GM18508 (cell line): ENCODE measurements around the gene BMPR1B.

ENCODE experiments used
- ATAC-seq: cut with Tn5 transposase; IDR thresholded peaks from one replicate; pipeline ENCODE4 v1.9.1; 2021; ENCODE audit warnings: moderate number of reproducible peaks; ENCODE audit not compliant: insufficient read depth, unreplicated experiment

Gene BMPR1B

DNA sequence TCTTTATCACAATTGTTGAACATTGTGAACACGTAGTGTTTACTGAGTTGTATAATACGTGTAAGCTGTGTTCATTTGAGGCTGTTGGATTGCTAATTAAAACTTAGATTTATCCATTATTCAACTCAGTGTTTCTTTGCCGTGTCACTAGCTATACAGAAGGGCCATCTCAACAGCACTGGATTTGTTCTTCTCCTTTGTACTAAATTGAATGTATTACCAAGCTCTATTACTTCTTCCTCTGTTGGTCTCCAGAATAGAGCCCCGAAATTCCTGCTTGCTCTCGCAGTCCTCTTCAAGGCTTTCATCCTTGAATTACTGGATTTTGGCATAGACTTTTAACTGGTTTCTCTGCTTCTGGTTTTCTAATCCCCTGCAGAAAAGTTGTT lies 182.8 kb downstream of the BMPR1B start:
- ATAC-seq, result no peak

DNA sequence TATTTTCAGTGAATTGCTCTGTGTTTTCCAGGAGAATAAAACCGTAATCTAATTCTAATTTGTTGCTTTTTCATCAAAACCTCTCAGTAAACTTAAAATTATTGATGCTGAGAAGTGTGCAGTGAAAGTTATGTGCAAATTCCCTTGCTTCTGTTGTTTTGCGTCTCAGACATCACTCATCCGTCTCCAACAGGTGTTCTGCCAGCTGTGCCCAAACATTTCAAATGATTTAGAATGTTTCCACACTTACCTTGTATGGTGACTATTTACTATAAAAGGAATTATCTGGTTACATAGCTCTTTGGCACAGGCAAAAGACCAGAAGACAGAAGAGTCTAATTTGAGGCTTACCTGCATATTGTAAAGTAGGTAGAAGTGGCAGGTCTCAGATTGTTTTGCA lies 184.0 kb downstream of the BMPR1B start:
- ATAC-seq, result no peak

DNA sequence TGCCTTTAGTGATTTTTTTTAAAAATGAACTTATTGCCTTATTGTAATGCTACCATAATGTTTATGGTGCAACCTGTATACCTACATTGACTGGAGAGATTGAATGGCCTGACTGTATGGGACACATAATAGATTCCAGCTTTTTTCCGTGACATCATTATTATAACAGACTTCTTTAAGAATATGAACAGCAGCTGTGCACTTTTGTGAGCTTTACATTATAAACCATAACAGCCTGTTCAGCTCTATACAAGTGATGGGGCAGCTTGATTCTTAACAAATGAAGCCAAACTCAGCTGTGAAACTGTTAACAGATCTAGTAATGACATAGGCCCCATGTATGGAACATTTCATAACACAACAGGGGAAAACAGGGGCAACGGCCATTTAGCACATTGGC lies 187.0 kb downstream of the BMPR1B start:
- ATAC-seq, result no peak

DNA sequence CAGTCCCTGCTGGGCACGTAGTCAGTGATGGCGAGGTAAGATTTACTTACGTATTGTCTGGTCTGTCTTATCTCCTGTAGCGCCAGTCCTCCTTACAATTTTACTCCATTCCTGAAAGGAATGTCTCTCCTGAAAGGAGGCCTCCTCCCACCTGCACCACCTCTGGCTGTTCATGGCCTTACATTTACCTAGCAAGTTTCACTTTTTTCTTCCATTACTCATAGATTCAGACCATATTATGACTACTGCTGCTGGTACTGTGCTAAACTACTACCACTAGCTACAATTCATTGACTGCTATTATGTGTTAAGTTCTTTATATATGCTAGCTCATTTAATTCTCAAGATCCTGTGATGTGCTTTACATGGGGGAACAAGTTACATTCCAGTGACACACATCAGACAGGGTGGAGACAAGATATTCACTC lies 189.9 kb downstream of the BMPR1B start:
- no peak for ATAC-seq

DNA sequence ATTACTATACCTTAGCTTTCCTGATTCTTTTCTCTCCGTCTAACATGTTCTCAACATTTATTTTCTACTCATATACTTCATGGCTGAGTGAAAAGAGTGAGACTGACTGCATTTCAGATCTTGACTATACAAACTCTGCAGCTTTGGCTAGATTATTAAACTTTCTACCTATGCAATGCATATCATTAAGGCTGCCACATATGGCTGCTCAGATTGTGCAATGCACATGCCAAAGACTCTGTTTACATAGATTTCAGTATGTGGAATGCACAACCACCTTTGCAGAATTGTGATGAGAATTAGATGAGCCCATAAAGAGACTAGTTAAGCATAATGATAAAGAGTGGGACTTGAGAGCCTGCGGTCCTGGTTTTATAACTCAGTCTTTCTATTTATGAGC lies 196.5 kb downstream of the BMPR1B start:
- no peak for ATAC-seq

DNA sequence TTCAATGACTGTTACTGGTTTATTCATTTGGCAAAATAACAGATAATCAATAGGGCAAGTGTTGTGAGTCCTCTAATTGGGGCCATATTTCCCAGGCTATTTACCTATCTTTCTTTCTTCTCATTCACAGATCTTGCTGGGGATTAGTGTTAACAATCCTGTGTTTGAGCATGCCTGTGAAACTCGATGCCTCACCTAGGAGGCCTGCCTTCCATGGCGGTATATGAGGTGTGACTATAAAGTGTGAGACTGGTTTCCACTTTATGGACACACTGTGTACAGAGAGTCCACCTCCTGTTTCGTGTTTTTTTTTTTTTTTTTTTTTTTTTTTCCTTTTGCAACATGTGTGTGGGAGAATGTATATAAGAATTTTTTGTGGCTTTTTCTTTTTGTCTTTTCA lies 199.3 kb downstream of the BMPR1B start:
- no peak for ATAC-seq

DNA sequence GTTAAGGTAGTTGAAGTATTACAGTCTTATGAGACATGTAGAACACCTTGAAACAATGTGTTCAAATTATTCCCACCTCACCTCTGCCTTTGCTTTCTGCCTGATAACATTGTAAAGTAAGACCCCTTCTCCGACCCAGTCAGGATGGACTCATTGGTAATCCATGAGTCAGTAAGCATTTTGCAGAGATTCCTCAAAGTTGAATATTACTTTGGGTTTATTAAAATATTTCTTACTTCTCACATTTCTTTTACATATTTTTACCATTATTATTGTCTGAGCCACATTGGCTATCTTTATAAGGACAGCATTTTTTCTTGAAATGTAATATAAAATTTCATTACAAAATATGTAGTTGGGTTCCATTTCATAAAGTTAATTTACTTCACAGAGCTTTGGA lies 201.6 kb downstream of the BMPR1B start:
- ATAC-seq, result no peak

DNA sequence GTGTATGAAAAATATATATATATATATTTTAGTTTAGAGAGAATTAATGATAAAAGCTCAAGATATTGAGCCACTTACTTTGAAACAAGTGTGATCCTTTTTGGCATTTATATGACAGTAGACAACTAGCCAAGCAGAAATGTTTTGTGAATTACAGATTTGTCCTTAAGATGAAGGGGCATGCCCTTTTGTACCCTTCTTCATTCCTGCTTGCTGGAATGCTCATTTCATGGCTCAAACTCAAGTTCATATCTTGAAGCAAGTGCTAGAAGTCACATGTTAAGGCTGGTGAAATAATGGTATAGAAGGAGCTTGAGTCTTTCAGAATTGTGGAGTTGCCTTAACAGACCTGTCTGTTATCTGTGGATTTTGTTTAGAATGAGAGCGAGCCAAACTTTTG lies 203.0 kb downstream of the BMPR1B start:
- ATAC-seq, result no peak

DNA sequence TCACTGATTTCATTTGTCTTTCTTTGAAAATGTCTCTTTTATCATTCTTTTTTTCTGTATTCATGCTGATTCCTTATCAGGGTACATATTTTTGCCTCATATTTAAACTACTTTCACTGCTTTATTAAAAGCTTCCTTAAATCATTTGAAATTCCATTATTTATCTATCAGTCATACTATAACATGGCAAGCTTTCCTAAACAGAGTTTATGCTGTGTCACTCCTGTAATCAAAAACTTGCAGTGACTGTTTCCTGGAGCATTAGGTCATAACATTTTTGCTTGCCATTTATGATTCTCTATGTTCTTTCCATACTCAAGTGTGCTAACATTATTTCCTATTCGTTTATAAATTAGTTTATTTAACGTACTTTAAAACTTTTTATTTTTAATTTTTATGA lies 203.7 kb downstream of the BMPR1B start:
- ATAC-seq, result no peak

DNA sequence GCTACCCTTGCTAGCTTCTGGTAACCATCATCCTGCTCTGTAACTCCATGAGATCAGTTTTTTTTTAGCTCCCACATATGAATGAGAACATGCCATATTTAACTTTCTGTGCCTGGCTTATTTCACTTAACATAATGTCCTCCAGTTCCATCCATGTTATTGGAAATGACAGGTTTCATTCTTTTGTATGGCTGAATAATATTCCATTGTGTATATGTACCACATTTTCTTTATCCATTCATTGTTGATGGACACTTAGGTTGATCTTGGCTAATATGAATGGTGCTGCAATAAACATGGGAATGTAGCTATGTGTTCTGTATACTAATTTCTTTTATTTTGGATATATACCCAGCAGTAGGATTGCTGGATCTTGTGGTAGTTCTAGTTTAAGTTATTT lies 204.7 kb downstream of the BMPR1B start:
- ATAC-seq, result no peak

DNA sequence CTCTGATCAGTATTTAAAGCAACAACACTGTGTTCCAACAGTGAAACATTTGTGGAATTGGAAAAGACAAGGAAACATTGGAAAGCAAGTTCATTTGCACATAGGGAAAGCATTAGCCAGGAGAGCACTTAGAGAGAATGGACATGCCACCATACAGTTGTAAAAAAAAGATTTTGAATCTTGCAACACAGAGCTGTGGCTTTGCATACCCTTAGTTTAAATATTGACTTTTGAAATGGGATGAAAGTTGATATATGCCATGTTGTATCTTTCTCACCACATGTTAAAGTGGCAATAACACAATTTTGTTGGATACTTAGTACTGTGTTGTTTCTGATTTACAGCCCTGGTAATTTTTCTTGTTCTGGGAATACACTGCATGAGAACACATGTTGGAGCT lies 208.1 kb downstream of the BMPR1B start:
- ATAC-seq, result no peak

DNA sequence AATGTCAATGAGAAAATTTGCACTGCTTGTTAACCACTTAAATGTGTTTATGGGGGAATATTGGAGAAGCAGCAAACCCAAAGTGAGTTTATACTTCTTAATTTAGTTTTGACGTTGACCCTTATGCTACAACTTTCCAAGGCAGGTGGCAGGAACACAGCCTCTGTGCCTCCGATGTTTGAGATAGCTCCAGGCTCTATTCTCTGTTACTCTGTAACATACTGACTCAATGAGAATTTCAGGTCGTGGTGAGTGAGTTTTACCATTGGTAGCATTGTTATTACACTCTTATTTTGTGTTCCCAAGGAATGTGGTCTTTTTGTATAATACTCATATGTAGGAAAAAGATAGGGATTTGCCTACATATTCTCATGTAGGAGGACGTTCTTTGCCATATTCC lies 210.7 kb downstream of the BMPR1B start:
- ATAC-seq, result no peak

DNA sequence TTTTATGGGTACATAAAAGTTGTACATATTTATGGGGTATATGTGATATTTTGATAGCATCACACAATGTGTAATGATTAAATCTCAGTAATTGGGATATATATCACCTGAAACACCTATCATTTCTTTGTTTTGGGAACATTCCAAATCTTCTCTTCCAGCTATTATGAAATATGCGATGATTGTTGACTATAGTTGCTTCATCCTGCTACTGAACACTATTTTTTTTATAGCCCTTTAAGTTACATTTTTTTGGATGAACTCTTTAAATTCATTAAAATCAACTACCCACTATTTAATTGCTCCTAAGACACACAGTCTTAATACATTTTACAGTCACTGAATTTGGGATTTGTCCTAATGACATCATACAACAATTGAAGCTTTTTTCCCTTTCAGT lies 212.9 kb downstream of the BMPR1B start:
- ATAC-seq, result no peak

DNA sequence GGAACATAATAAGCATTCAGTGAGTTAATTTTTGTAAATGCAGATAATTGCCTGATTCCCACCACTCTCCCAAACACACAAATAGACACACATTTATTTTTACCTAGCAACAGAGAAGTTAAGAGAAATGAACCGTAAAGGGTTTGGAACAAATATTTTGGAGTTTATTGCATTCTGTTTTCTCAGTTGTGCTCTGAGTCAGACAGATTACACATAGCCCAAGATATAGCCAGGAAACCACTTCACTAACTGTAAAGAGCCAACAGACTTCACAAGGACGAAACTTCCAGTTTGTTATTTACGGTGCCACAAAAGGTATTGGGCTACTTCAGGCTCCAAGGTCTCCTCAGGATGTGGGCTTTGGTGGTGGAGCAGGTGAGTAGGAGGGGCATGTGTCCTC lies 217.0 kb downstream of the BMPR1B start:
- no peak for ATAC-seq

DNA sequence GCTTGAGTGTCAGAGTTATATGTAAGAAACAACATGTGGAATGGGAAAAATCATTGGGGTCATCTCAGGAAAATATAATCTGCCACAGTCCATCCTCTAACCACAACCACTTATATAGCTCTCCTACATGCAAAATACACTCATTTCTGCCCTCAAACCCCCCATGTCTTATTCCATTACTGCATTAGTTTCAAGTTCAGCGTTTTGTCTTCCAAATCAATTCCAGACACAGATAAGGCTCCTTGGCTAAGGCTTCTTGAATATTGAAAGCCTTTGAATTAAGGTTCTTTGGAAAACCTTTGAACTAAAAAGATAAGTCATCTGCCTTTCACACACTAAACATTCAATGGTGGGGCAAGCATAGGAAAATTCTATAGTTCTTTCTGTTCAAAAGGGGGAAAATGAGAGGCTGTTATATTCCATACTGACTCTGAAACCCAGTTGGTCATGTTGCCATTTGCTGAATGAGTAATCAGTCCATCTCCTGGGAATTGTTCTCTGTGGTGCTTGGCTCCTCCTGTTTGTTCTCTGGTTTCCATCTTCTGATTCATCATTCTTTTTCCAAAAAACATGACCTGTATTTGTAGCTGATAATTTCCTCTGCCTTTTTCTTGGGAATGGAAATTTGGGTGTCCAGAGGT lies 218.7 kb downstream of the BMPR1B start:
- no peak for ATAC-seq

DNA sequence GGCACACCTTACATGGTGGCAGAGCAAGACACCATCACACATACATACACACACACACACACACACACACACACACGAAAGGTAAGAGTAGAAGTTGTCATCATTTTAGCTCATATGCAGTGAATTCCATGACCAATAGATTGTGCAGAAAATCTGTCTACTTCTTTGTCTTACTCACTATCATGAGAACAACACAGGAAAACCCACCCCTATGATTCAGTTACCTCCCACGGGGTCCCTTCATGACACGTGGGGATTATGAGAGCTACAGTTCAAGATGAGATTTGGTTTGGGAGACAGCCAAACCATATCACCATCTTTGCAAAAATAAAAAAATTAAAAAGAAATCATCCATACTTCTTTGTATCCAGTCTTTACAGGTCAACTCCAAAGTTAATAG lies 221.1 kb downstream of the BMPR1B start:
- ATAC-seq, result no peak

DNA sequence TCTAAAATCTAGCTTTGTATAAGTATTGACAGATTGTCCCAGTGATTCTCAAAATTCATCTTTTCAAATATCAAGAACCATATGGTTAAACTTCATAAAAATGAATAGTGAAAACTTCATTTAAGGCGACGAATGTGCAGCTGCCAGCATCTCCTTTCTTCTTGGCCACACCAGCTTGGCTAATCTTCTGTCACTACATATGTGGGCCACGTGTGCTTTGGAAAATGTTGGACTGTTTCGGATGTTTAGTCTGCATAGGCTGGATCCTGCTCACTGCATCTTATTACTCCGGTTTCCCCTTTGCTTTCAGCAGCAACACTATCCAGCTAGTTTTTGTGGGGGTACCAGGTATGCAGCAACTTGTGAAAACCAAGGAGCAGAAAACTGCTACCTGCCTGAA lies 221.9 kb downstream of the BMPR1B start:
- no peak for ATAC-seq

DNA sequence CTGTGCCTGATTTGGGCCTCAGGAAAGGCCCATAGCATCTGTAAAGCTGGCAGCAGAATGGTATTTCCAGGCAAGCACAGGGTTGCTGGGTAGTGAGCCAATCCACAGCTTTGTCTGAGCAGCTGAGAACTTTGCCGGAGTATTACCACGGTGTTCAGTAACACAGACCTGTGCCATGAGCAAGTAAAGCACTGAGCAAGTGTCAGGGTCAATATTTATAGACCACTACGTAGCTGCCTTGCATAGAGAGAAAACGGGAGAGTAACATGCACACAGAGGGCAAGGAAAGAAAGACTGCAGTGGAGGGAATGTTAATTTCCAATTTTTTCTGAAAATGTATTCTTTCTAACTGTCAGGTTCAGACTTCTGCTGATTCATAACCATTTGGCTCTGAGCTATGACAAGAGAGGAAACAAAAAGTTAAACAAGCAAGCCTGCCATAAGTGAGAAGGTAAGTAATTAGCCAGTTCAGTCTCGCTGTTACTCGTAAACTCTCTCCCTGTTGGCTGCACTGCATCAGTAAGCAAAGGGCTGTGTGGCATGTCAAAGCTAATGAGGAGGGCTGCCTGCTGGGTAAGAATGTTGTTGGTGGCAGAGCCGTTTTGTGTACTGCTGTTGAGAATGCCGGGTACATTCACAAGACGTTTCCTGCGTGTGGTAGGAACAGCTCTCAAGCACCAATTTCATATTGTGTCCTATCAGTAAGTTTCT lies 238.1 kb downstream of the BMPR1B start:
- ATAC-seq, result no peak

DNA sequence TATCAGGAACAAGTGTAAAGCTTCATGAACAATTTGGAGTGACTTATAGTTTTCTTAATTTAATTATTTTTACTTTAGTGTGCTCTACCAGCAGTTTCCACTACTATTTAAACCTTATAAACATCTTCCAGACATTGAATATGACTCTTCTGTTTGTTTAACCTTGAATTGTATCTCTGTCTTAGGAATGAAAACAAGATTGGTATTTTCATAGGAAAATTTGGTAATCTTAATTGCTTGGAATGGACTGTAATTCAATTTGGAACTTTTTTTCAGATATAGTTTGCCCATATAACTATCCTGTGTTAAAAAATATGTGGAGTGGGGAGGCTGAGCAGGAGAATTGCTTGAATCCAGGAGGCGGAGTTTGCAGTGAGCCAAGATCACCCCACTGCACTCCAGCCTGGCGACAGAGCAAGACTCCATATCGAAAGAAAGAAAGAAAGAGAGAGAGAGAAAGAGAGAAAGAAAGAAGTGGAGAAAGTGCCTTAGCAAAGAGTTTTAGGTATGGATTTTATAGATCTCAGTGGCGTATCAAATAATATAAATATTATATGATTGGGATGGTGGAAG lies 242.4 kb downstream of the BMPR1B start:
- no peak for ATAC-seq

DNA sequence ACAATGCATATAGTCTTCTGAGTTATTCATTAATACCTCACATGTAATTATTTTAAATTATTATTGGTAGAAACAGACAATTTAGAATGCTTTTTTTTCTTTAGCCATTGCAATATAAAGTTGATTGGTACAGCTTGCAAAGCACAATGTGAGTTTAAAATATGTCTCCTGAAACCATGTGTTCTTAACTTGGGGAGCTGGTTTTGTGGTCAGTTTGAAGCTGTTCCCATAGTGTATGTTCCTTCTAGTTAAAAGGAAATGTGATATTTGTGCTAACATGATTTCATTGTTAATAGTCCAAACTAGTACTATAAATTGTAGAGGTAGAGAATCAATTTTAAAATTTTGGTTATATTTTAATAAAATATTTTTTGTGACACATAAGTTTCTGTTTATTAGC lies 247.2 kb downstream of the BMPR1B start:
- no peak for ATAC-seq

DNA sequence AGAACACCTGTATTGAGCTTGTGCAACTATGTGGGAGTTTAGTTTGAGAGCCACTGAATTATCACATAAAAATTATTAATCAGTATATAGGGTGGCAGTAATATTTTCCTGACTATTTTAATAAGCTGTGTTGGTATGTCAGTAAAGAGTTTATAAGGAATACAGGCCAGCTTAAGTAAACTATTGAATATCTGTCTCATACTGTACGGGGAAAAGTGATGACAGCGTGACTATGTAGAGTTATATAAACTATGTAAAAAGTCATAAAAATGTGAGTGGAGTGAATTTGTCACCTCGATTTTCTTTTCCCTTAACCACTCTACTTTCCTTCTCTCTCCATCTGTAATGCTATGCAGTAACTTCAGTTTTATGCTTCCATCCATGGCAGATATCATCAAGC lies 250.2 kb downstream of the BMPR1B start:
- ATAC-seq, result no peak

DNA sequence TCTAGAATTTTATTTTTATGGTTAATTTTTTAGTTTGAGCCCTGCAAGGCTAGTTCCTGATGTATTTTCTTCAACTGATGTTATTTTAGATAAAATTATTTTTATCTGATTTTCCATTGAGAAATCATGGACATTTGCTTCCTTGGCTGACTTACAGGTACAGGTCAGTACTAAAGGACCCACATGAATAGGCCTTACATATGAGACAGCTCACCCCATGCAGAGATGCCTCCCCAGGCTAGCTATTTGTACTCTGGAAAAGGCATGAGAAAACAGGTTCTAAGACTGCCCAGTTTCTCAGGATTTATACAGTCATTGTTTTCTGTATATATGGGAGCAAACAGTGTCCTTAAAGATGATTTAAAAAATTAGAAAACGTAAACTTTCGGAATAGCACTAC lies 255.5 kb downstream of the BMPR1B start:
- ATAC-seq, result no peak
